ENCODE data around the gene TSEN54. TPM values are rescaled to one million over a fixed set of nuclear protein-coding genes. Genes with fewer than 3 reads are reported as not detected.

Gene TSEN54
- total RNA-seq, 1 donor: 8.0 TPM

GRCh38 chr17:75504347-75505151 lies 11.8 kb upstream of the TSEN54 start:
- no peak overlapping the region for H3K4me3 ChIP-seq (ENCODE audit: low read depth, low read length)
- no peak for DNase-seq (ENCODE audit: low read depth)
- TF ChIP-seq CTCF (IDR thresholded peaks at IDR 0.05; ENCODE audit: insufficient read depth, low read length): peak; percentile 53

GRCh38 chr17:75505152-75505409 lies 11.2 kb upstream of the TSEN54 start:
- H3K4me3 ChIP-seq (ENCODE audit: low read depth, low read length): no peak overlapping the region
- TF ChIP-seq CTCF (IDR thresholded peaks at IDR 0.05; ENCODE audit: insufficient read depth, low read length): no peak
- DNase-seq (ENCODE audit: low read depth): no peak

- no peak for DNase-seq (ENCODE audit: low read depth)
- TF ChIP-seq CTCF (IDR thresholded peaks at IDR 0.05; ENCODE audit: insufficient read depth, low read length): no peak
- H3K4me3 ChIP-seq (ENCODE audit: low read depth, low read length): no peak overlapping the region
These were observed 10.7 kb upstream of the TSEN54 start for GRCh38 chr17:75505640-75506039.

- H3K4me3 ChIP-seq (ENCODE audit: low read depth, low read length): no peak overlapping the region
- no peak for TF ChIP-seq CTCF (IDR thresholded peaks at IDR 0.05; ENCODE audit: insufficient read depth, low read length)
- DNase-seq (ENCODE audit: low read depth): no peak
These were observed 10.2 kb upstream of the TSEN54 start for GRCh38 chr17:75506134-75506533.

GRCh38 chr17:75506888-75507287 lies 9.4 kb upstream of the TSEN54 start:
- H3K4me3 ChIP-seq (ENCODE audit: low read depth, low read length): no peak overlapping the region
- TF ChIP-seq CTCF (IDR thresholded peaks at IDR 0.05; ENCODE audit: insufficient read depth, low read length): no peak
- no peak for DNase-seq (ENCODE audit: low read depth)

- DNase-seq (ENCODE audit: low read depth): no peak
- no peak overlapping the region for H3K4me3 ChIP-seq (ENCODE audit: low read depth, low read length)
- no peak for TF ChIP-seq CTCF (IDR thresholded peaks at IDR 0.05; ENCODE audit: insufficient read depth, low read length)
These were observed 8.3 kb upstream of the TSEN54 start for GRCh38 chr17:75507733-75508719.

All from fibroblast of the aortic adventitia (primary cell).